Measurements from ENCODE around the gene WWC2.

DNA sequence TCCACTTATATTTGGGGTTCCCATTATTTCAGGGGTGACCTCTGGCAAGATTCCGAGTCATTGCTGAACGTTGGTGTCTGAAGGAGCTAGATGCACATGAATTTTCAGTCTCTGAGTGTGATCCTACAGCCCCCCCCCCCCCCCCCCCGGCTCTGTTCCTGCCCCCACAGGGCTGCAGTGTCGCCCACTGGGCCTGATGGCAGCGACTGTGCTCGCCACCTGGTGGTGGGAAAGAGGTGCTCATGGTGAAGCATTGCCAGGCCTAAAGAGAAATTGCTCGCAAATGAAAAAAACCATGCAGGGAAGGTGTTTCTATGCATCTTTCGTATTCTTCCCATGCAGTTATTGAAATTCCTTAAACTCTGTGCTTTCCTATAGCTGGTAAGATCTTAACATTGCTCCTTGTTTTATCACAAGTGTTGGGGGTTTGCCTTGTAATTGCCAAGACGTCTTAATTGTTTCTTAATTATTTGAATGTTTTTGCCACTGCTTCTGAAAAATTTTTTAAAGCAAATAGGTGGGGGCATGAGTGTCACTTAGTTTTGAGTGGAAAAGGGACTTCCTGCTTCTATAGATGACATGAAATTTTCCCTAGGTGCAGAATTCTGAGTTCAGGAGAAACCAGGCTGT lies 157.8 kb downstream of the WWC2 start:
- TF ChIP-seq, protein P1, sequence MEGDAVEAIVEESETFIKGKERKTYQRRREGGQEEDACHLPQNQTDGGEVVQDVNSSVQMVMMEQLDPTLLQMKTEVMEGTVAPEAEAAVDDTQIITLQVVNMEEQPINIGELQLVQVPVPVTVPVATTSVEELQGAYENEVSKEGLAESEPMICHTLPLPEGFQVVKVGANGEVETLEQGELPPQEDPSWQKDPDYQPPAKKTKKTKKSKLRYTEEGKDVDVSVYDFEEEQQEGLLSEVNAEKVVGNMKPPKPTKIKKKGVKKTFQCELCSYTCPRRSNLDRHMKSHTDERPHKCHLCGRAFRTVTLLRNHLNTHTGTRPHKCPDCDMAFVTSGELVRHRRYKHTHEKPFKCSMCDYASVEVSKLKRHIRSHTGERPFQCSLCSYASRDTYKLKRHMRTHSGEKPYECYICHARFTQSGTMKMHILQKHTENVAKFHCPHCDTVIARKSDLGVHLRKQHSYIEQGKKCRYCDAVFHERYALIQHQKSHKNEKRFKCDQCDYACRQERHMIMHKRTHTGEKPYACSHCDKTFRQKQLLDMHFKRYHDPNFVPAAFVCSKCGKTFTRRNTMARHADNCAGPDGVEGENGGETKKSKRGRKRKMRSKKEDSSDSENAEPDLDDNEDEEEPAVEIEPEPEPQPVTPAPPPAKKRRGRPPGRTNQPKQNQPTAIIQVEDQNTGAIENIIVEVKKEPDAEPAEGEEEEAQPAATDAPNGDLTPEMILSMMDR (conservative IDR thresholded peaks at IDR 0.05; ENCODE audit: low read length), result peak; percentile 74
- no peak for TF ChIP-seq EZH2phosphoT487 (IDR thresholded peaks at IDR 0.05; ENCODE audit: borderline replicate concordance)

Data from Loucy (cell line).